ENCODE data around the gene HSPH1.

The HSPH1 gene

GRCh38 chr13:31154939-31155338 is 6.8 kb downstream of the HSPH1 start:
- Histone ChIP-seq H3K9ac (ENCODE audit: low read depth, low read length) (no peak overlapping the region), H3K9me3 (replicated peaks; ENCODE audit: low read length) (no peaks in the 10 kb centered on the region), H3K4me2 (ENCODE audit: low read length) (no peak overlapping the region), H3K4me1 (ENCODE audit: control insufficient read depth, insufficient read depth, low read length) (peaks cover 18% of the 10 kb centered on the region), H3K36me3 (ENCODE audit: insufficient read depth, low read length) (peaks cover 84% of the 10 kb centered on the region), H3K27me3 (ENCODE audit: control insufficient read depth, insufficient read depth, low read length) (no peaks in the 10 kb centered on the region), H3K4me3 (ENCODE audit: low read length) (no peak overlapping the region)

GRCh38 chr13:31151837-31152236 is 9.9 kb downstream of the HSPH1 start:
- no peaks in the 10 kb centered on the region for H3K27me3 ChIP-seq (ENCODE audit: control insufficient read depth, insufficient read depth, low read length)
- H3K9me3 ChIP-seq (replicated peaks; ENCODE audit: low read length) = no peaks in the 10 kb centered on the region
- H3K4me1 ChIP-seq (ENCODE audit: control insufficient read depth, insufficient read depth, low read length) = peaks cover 9% of the 10 kb centered on the region
- H3K9ac ChIP-seq (ENCODE audit: low read depth, low read length) = no peak overlapping the region
- no peak overlapping the region for H3K4me3 ChIP-seq (ENCODE audit: low read length)
- no peak overlapping the region for H3K4me2 ChIP-seq (ENCODE audit: low read length)
- H3K36me3 ChIP-seq (ENCODE audit: insufficient read depth, low read length) = peaks cover 92% of the 10 kb centered on the region

DNA sequence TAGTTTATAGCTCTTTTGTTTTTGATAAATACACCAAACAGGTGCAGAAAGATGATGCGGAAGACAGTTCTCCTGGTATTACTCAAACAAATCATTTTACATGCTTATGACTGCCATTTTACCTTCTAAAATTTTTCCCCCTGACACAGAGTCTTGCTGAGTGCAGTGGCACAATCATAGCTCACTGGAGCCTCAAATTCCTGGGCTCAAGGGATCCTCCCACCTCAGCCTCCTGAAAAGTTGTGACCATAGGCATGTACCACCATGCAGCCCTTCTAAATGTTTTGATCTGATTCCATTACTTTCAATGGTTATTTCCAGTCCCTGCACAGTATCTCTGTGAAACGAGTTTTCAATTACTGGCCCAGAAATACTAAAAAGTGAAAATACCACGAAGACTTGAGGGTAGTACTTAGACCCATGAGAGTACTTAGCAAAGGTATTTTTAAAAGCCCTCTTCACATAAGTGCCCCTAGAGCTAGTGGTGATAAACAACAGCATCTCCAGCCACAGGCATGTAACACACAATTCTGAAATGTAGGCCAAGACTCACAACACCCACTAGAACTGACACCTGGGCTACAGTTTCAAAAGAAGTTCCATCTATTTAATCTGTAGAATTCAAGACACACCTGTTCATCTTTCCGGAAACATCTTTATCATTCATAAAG is 11.3 kb downstream of the HSPH1 start:
- Histone ChIP-seq H3K27me3 (ENCODE audit: control insufficient read depth, insufficient read depth, low read length) (no peaks in the 10 kb centered on the region), H3K4me3 (ENCODE audit: low read length) (no peak overlapping the region), H3K36me3 (ENCODE audit: insufficient read depth, low read length) (peaks cover 94% of the 10 kb centered on the region), H3K4me2 (ENCODE audit: low read length) (no peak overlapping the region), H3K4me1 (ENCODE audit: control insufficient read depth, insufficient read depth, low read length) (peaks cover 9% of the 10 kb centered on the region), H3K9me3 (replicated peaks; ENCODE audit: low read length) (no peaks in the 10 kb centered on the region), H3K9ac (ENCODE audit: low read depth, low read length) (no peak overlapping the region)

- no peaks in the 10 kb centered on the region for H3K9me3 ChIP-seq (replicated peaks; ENCODE audit: low read length)
- H3K36me3 ChIP-seq (ENCODE audit: insufficient read depth, low read length) = peaks cover 94% of the 10 kb centered on the region
- no peaks in the 10 kb centered on the region for H3K27me3 ChIP-seq (ENCODE audit: control insufficient read depth, insufficient read depth, low read length)
- no peak overlapping the region for H3K9ac ChIP-seq (ENCODE audit: low read depth, low read length)
- H3K4me1 ChIP-seq (ENCODE audit: control insufficient read depth, insufficient read depth, low read length) = peaks cover 1% of the 10 kb centered on the region
- H3K4me2 ChIP-seq (ENCODE audit: low read length) = no peak overlapping the region
- H3K4me3 ChIP-seq (ENCODE audit: low read length) = no peak overlapping the region
These were observed 12.1 kb downstream of the HSPH1 start for GRCh38 chr13:31149604-31150003.

- no peaks in the 10 kb centered on the region for H3K27me3 ChIP-seq (ENCODE audit: control insufficient read depth, insufficient read depth, low read length)
- no peak overlapping the region for H3K9ac ChIP-seq (ENCODE audit: low read depth, low read length)
- H3K4me2 ChIP-seq (ENCODE audit: low read length) = no peak overlapping the region
- no peaks in the 10 kb centered on the region for H3K4me1 ChIP-seq (ENCODE audit: control insufficient read depth, insufficient read depth, low read length)
- peaks cover 87% of the 10 kb centered on the region for H3K36me3 ChIP-seq (ENCODE audit: insufficient read depth, low read length)
- H3K4me3 ChIP-seq (ENCODE audit: low read length) = no peak overlapping the region
- H3K9me3 ChIP-seq (replicated peaks; ENCODE audit: low read length) = no peaks in the 10 kb centered on the region
These were observed 16.3 kb downstream of the HSPH1 start for GRCh38 chr13:31145417-31145816.

- Histone ChIP-seq H3K27me3 (ENCODE audit: control insufficient read depth, insufficient read depth, low read length) (no peaks in the 10 kb centered on the region), H3K4me1 (ENCODE audit: control insufficient read depth, insufficient read depth, low read length) (no peaks in the 10 kb centered on the region), H3K4me3 (ENCODE audit: low read length) (no peak overlapping the region), H3K4me2 (ENCODE audit: low read length) (no peak overlapping the region), H3K36me3 (ENCODE audit: insufficient read depth, low read length) (peaks cover 69% of the 10 kb centered on the region), H3K9me3 (replicated peaks; ENCODE audit: low read length) (no peaks in the 10 kb centered on the region), H3K9ac (ENCODE audit: low read depth, low read length) (no peak overlapping the region)
These were observed 23.2 kb downstream of the HSPH1 start for GRCh38 chr13:31138515-31138914.

- no peak overlapping the region for H3K4me2 ChIP-seq (ENCODE audit: low read length)
- H3K36me3 ChIP-seq (ENCODE audit: insufficient read depth, low read length) = peaks cover 57% of the 10 kb centered on the region
- H3K9me3 ChIP-seq (replicated peaks; ENCODE audit: low read length) = no peaks in the 10 kb centered on the region
- H3K4me3 ChIP-seq (ENCODE audit: low read length) = no peak overlapping the region
- H3K27me3 ChIP-seq (ENCODE audit: control insufficient read depth, insufficient read depth, low read length) = no peaks in the 10 kb centered on the region
- H3K9ac ChIP-seq (ENCODE audit: low read depth, low read length) = no peak overlapping the region
- H3K4me1 ChIP-seq (ENCODE audit: control insufficient read depth, insufficient read depth, low read length) = no peaks in the 10 kb centered on the region
These were observed 25.0 kb downstream of the HSPH1 start for GRCh38 chr13:31136724-31137123.

- Histone ChIP-seq H3K27me3 (ENCODE audit: control insufficient read depth, insufficient read depth, low read length) (peaks cover 8% of the 10 kb centered on the region), H3K4me2 (ENCODE audit: low read length) (no peak overlapping the region), H3K4me3 (ENCODE audit: low read length) (no peak overlapping the region), H3K9me3 (replicated peaks; ENCODE audit: low read length) (no peaks in the 10 kb centered on the region), H3K4me1 (ENCODE audit: control insufficient read depth, insufficient read depth, low read length) (no peaks in the 10 kb centered on the region), H3K9ac (ENCODE audit: low read depth, low read length) (no peak overlapping the region), H3K36me3 (ENCODE audit: insufficient read depth, low read length) (peaks cover 35% of the 10 kb centered on the region)
These were observed 27.5 kb downstream of the HSPH1 start for GRCh38 chr13:31134039-31134711.

DNA sequence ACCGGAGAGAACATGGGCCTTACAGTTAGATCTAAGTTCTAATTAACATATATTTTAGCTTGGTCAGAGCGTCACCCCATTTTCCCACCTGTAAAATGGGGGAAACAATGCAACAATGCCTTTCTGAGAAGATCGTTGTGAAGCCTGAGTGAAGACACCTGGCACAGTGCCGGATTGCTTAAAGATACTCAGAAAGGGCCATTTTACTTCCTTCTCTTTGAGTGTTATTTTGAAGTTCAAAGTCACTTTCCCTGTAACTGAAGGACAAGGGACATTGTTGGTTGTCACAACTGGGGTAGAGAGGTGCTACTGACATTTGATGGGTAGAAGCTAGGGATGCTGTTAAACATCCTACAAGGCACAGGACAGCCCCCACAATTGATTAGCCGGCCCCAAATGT is 28.1 kb downstream of the HSPH1 start:
- H3K36me3 ChIP-seq (ENCODE audit: insufficient read depth, low read length) = peaks cover 30% of the 10 kb centered on the region
- H3K4me3 ChIP-seq (ENCODE audit: low read length) = no peak overlapping the region
- peaks cover 14% of the 10 kb centered on the region for H3K27me3 ChIP-seq (ENCODE audit: control insufficient read depth, insufficient read depth, low read length)
- no peaks in the 10 kb centered on the region for H3K4me1 ChIP-seq (ENCODE audit: control insufficient read depth, insufficient read depth, low read length)
- no peak overlapping the region for H3K4me2 ChIP-seq (ENCODE audit: low read length)
- H3K9me3 ChIP-seq (replicated peaks; ENCODE audit: low read length) = no peaks in the 10 kb centered on the region
- no peak overlapping the region for H3K9ac ChIP-seq (ENCODE audit: low read depth, low read length)

DNA sequence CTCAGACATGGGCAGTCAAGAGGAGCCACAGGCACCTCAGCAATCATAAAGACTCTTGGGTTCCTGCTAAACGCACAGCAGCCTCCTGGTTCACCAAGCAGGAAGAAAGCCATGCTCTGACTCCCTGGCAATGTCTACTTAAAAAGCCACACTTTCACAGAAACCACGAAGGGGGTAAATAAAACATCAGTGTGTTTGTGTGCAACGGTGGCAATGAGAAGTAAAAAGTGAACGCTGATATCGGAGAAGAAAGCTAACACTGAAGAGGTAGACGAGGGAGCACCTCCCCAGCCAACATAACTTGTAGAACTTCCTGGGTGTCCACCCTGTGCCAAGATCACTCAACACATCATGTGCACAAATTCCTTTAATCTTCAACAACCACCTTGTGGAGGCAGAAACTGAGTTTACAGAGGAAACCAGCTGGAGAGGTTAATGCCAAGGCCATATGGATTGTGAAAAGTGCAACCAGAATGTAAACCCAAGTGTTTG is 30.2 kb downstream of the HSPH1 start:
- Histone ChIP-seq H3K4me1 (ENCODE audit: control insufficient read depth, insufficient read depth, low read length) (no peaks in the 10 kb centered on the region), H3K27me3 (ENCODE audit: control insufficient read depth, insufficient read depth, low read length) (peaks cover 21% of the 10 kb centered on the region), H3K4me2 (ENCODE audit: low read length) (no peak overlapping the region), H3K9ac (ENCODE audit: low read depth, low read length) (no peak overlapping the region), H3K9me3 (replicated peaks; ENCODE audit: low read length) (no peaks in the 10 kb centered on the region), H3K4me3 (ENCODE audit: low read length) (no peak overlapping the region), H3K36me3 (ENCODE audit: insufficient read depth, low read length) (peaks cover 9% of the 10 kb centered on the region)

- no peaks in the 10 kb centered on the region for H3K9me3 ChIP-seq (replicated peaks; ENCODE audit: low read length)
- H3K9ac ChIP-seq (ENCODE audit: low read depth, low read length) = no peak overlapping the region
- H3K4me3 ChIP-seq (ENCODE audit: low read length) = no peak overlapping the region
- no peaks in the 10 kb centered on the region for H3K4me1 ChIP-seq (ENCODE audit: control insufficient read depth, insufficient read depth, low read length)
- no peak overlapping the region for H3K4me2 ChIP-seq (ENCODE audit: low read length)
- peaks cover 4% of the 10 kb centered on the region for H3K36me3 ChIP-seq (ENCODE audit: insufficient read depth, low read length)
- peaks cover 41% of the 10 kb centered on the region for H3K27me3 ChIP-seq (ENCODE audit: control insufficient read depth, insufficient read depth, low read length)
These were observed 32.3 kb downstream of the HSPH1 start for GRCh38 chr13:31129419-31129818.

- no peaks in the 10 kb centered on the region for H3K9me3 ChIP-seq (replicated peaks; ENCODE audit: low read length)
- no peaks in the 10 kb centered on the region for H3K4me1 ChIP-seq (ENCODE audit: control insufficient read depth, insufficient read depth, low read length)
- peaks cover 80% of the 10 kb centered on the region for H3K27me3 ChIP-seq (ENCODE audit: control insufficient read depth, insufficient read depth, low read length)
- H3K36me3 ChIP-seq (ENCODE audit: insufficient read depth, low read length) = no peaks in the 10 kb centered on the region
- no peak overlapping the region for H3K4me3 ChIP-seq (ENCODE audit: low read length)
- no peak overlapping the region for H3K9ac ChIP-seq (ENCODE audit: low read depth, low read length)
- H3K4me2 ChIP-seq (ENCODE audit: low read length) = no peak overlapping the region
These were observed 37.5 kb downstream of the HSPH1 start for GRCh38 chr13:31124204-31124603.

Data from skeletal muscle satellite cell (primary cell).